Mononuclear cell (primary cell): ENCODE results near the gene TMCO2. TPM values are rescaled to one million over a fixed set of nuclear protein-coding genes. Genes with fewer than 3 reads are reported as not detected.

Source experiments
- H3K27me3 ChIP-seq: 2 replicates; pipeline ENCODE4 v1.6.0; 2011; ENCODE audit warnings: low read length, control low read depth; ENCODE audit not compliant: insufficient read depth
- H3K4me1 ChIP-seq: 2 replicates; pipeline ENCODE4 v1.5.1; 2011; ENCODE audit warnings: mild to moderate bottlenecking, low read length, control low read depth; ENCODE audit not compliant: insufficient read depth
- H3K4me3 ChIP-seq: 2 replicates; pipeline ENCODE4 v1.5.1; 2011; ENCODE audit warnings: mild to moderate bottlenecking, low read length, moderate library complexity
- H3K9me3 ChIP-seq: 2 replicates; pipeline ENCODE4 v1.5.1; 2011; ENCODE audit warnings: low read depth, mild to moderate bottlenecking, control low read depth, low read length
- total RNA-seq: library from RNA; depleted of rRNA; stranded (reverse); fragments of >200 nt; gene quantifications from one replicate; pipeline ENCODE4 v1.2.3, GENCODE V29; 2012

Gene TMCO2
- total RNA-seq, 1 donor: not detected

DNA sequence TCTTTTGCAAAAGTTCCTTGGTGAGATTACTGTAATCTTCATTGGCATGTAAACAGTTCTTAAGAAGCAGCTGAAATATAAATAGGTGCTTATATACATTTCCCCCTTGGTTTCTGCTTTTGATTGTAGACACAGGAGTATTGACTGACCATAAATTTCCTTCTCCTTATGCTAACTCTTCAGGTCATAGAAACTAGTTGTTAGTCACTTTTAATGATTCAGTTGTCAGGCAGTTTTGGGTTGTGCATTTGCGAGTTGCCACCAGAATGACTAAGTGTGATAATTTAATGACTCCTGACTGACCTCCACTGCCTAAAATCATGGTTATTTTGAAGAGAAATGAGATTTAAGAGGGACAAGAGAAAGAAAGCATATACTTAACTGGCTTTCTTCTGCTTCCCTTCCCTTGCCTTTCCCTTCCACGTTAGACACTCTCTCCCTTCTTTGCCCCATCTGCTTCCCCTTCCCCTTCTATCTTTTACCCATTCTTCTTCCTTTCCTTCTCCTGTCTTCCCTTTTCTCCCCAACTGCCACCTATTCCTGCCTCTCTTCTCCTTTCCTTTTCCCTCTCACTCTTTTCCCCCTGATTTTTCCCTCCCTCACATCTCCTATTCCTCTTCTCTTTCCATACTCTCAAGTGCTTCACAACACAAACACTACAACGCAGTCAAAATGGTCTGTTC is 22.6 kb downstream of the TMCO2 start:
- H3K9me3 ChIP-seq: no peaks in the 10 kb centered on the region
- no peak overlapping the region for H3K4me3 ChIP-seq
- no peaks in the 10 kb centered on the region for H3K27me3 ChIP-seq
- no peaks in the 10 kb centered on the region for H3K4me1 ChIP-seq

DNA sequence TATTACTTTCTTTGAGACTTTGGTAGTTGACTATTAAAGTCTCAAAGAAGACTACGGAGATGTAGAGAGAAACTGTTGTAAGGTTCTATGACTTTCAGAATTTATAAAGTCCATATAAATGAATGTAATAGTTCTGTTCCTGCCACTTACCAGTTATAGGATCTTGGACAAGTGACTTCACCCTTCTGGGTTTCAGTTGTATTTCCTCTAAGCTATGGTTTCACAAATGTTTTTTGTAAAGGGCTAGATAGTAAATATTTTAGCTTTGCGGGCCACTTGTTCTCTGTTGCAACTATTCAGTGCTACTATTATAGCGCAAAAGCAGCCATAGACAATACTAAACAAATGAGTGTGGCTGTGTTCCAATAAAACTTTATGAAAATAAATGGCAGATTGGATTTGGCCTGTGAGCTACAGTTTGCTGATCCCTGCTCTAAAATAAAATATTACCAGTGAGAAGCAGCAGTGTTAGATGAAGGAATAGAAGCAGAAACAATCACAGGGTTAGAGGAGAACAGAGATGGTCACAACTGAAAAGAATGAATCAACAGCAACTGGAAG is 25.0 kb downstream of the TMCO2 start:
- H3K9me3 ChIP-seq: no peaks in the 10 kb centered on the region
- H3K4me1 ChIP-seq: no peaks in the 10 kb centered on the region
- H3K4me3 ChIP-seq: no peak overlapping the region
- H3K27me3 ChIP-seq: no peaks in the 10 kb centered on the region

DNA sequence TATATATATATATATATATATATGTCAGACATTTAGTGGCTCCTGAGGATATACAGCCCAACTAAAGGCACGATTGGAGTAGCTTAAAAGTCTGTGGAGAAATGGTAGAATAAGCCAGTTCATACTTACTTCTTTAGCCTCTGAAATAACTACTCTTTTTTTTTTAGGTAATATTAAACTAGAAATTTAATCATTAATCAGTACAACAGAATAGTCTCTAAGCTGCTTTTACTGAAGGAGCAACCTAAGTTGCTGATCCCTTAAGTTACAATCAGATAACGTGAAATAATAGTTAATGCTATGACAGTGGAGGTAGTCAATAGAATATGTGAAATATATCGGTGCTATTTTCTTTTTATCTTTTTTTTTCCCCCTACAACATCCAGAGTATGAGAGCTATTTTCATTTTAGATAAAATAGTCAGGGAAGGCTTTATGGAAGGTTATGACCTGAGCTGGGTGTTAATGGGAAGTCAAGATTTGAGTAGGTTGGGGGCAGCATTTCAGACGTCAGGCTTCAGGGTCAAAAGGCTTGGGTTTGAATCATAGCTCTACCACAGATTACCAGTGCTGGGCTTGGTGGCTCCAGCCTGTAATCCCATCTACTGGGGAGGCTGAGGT is 25.9 kb downstream of the TMCO2 start:
- Histone ChIP-seq H3K9me3 (no peaks in the 10 kb centered on the region), H3K4me1 (no peaks in the 10 kb centered on the region), H3K27me3 (no peaks in the 10 kb centered on the region), H3K4me3 (no peak overlapping the region)

DNA sequence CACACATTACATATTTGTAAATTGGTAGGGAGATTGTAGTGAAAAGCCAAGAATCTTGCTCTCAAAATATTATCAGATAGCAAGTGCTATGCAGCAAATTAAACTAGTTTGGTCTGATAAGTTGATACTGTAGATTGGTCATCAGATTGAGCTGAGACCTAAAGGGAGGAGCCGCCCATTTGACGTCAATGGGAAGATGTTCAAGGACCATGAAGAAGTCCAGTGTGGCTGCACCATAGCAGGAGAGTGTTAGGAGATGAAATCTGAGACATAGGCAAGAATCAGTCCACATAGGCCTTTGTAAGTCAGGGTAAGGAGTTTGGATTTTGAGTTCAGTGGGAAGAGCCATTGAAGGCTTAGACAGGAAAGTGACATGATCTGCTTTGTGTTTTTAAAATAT is 26.6 kb downstream of the TMCO2 start:
- H3K27me3 ChIP-seq: no peaks in the 10 kb centered on the region
- H3K4me1 ChIP-seq: no peaks in the 10 kb centered on the region
- no peaks in the 10 kb centered on the region for H3K9me3 ChIP-seq
- H3K4me3 ChIP-seq: no peak overlapping the region

DNA sequence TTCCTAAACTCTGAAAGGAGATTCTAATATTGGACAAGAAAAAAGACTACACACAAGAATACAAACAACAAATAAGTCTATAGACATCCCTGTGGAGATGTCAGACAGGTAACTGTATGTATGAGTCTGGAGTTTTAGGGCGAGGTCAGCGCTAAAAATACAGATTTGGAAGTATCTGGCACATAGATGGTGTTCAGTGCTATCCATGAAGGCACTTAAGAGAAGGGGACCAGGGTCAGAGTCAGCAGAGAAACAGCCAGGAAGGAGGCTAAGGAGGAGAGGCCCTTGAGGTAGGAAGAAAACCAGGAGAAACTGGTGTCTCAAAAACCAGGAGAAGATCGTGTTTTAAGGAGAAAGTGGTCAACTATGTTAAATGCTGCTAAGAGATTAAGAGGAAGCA is 28.4 kb downstream of the TMCO2 start:
- Histone ChIP-seq H3K4me3 (no peak overlapping the region), H3K4me1 (no peaks in the 10 kb centered on the region), H3K9me3 (no peaks in the 10 kb centered on the region), H3K27me3 (no peaks in the 10 kb centered on the region)

DNA sequence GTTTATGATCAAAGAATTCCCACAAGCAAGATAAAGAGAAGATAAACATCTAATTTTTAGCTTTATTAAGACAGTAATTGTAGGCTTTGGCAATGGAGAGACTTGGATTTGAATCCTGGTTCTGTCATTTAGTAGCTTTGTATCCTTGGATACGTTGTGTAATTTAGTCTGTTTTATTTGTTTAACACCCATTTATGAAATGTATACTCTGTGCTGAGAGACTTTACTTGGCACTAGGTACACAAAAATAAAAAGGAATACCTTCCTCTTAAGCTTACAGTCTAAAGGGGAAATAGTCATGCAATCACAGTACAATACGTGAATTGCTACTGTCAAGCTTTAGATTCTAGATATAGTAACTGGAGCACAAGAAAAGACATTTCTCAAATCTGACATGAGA is 34.1 kb downstream of the TMCO2 start:
- no peaks in the 10 kb centered on the region for H3K9me3 ChIP-seq
- H3K4me3 ChIP-seq: no peak overlapping the region
- no peaks in the 10 kb centered on the region for H3K27me3 ChIP-seq
- H3K4me1 ChIP-seq: no peaks in the 10 kb centered on the region

DNA sequence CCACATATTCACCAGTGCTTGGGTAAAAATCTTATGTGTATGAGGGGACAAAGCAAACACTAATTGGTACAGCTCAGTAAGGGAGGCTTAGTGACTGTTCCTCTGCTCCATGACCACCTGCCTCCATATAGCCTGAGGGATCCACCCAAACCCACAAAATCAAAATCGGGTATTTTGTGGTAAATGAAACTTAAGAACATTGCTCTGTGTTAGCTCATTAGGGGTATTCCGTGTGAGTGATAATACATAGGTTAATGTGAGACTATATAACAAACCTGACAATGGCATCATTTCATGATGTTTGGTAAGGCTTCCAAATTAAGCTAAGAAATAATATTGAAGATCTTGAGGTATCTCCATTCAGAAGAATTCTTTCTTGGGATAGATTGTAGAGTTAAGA is 43.6 kb downstream of the TMCO2 start:
- no peaks in the 10 kb centered on the region for H3K27me3 ChIP-seq
- no peak overlapping the region for H3K4me3 ChIP-seq
- no peaks in the 10 kb centered on the region for H3K9me3 ChIP-seq
- H3K4me1 ChIP-seq: no peaks in the 10 kb centered on the region

DNA sequence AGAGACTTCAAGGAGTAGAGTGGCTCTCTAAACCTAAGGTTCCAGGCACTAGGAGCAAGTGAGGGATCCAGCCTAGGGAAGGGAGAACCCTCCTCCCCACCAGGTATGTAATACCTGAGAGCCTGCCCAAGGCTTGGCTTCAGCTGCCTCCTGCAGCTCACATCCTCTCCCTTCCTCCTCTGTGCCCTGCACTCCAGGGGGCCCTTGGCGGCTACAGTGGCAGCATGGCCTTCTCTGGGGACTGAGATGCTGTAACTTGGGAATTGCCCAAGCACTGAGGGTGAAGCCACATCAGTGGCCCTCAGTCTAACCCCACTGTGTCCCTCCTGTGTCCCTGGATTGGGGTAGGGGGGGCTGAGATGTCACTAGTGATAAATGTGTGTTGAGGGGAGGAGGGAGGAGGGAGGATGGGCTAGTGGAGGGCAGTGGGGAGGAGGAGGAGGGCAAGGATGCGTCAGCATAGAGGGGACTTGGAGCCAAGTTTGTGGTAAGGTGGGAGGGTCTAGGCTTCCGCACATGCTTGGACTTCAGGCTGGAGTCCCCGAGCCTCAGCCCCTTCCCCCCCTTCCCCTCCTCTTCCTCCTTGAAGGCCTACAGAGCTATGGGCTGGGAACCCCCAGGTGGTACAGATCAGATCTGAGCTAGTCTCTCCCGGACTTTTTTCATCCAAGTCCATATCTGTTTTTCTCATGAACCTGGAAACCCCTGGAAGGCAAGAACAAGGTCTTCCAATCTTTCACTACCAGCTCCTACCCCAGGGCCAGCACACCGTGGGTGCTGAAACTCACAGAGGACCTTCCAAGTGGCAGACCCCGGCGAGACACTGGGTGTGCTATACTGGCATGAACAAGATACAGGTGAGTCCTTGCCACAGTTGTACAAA is 51.9 kb downstream of the TMCO2 start:
- H3K4me3 ChIP-seq: no peak overlapping the region
- H3K27me3 ChIP-seq: no peaks in the 10 kb centered on the region
- H3K9me3 ChIP-seq: no peaks in the 10 kb centered on the region
- H3K4me1 ChIP-seq: no peaks in the 10 kb centered on the region

DNA sequence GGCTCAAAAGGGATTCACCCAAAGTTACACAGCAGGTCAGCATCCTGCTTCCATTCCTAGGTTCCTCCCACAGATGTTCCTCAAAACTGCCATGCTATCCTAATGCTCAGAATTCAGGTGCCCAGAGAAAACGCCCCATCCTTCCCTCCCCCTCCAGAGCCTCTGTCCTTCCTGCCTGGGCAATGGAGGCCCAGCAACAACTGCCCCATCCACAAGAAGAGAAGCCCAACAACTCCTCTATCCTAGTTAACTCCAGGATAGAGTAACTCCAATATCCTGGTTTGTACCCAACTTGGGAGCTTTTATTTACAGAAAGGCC is 52.5 kb downstream of the TMCO2 start:
- Histone ChIP-seq H3K4me1 (no peaks in the 10 kb centered on the region), H3K4me3 (no peak overlapping the region), H3K27me3 (no peaks in the 10 kb centered on the region)

DNA sequence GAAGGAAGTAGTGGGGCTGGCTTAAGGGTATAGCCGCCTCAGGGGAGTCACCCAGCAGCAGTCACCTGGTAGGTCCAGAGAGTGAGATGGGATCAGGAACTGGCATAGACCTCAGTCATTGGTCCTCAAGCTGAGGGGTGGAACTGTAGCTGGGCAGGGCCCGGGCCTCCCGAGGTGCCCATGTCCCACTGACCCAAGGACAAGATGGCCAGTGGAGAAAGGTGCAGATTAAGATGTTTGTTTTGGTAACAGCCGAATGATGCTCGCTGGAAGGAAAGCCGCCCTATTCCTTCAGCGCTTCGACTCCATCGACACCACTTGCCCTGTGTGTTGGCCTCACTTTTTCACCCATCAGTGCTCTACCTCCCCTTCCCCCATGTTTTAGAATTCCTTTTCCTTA is 52.9 kb downstream of the TMCO2 start:
- Histone ChIP-seq H3K4me1 (no peaks in the 10 kb centered on the region), H3K4me3 (no peak overlapping the region), H3K27me3 (no peaks in the 10 kb centered on the region), H3K9me3 (no peaks in the 10 kb centered on the region)

More for the DNA sequence above, 52.5 kb downstream of the TMCO2 start:
- H3K9me3 ChIP-seq: no peaks in the 10 kb centered on the region

DNA sequence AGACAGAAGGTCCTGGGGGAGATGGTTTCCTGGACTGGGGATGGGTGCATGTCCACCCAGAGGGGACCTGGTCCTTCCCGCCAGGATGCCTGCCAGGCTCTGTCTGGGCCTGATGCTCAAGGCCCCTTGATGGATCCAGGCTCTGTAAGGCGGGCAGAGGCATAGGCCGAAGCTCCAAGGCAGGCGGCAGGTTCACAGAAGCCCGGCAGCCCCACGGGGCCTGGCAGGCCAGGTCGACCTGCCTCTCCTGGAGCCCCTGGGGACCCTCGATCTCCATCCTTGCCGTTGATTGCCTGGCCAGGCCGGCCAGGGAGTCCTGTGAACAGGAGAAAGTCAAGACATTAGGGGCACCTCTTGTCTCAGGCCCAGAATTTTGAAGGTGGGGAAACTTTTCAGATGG is 53.3 kb downstream of the TMCO2 start:
- no peaks in the 10 kb centered on the region for H3K27me3 ChIP-seq
- H3K4me1 ChIP-seq: no peaks in the 10 kb centered on the region
- no peak overlapping the region for H3K4me3 ChIP-seq
- H3K9me3 ChIP-seq: no peaks in the 10 kb centered on the region

Other genes with a start within 250 kb of the TMCO2 start
- gene CAP1, start 207.2 kb upstream of the TMCO2 start, total RNA-seq: 270 TPM
- gene PPT1, start 150.7 kb upstream of the TMCO2 start, total RNA-seq: 182 TPM
- gene RLF, start 86.5 kb upstream of the TMCO2 start, total RNA-seq: 76.4 TPM
- gene ZMPSTE24, start 10.3 kb downstream of the TMCO2 start, total RNA-seq: 17.2 TPM
- gene COL9A2, start 69.3 kb downstream of the TMCO2 start, total RNA-seq: 4.1 TPM
- 201 TPM for gene SMAP2, start 125.8 kb downstream of the TMCO2 start, total RNA-seq
- gene ZFP69B, start 202.5 kb downstream of the TMCO2 start, total RNA-seq: 2.9 TPM
- 1.0 TPM for gene ZFP69, start 229.4 kb downstream of the TMCO2 start, total RNA-seq